Liver (tissue), 3 donors: ENCODE results near the gene ANKS3.

Source experiments
- ATF3 ChIP-seq: IDR thresholded peaks from 2 replicates; pipeline ENCODE4 v1.6.1; 2016; ENCODE audit warnings: antibody characterized with exemption
- CTCF ChIP-seq: fragments of 150-350 bp; IDR thresholded peaks from 2 replicates; pipeline ENCODE4 v1.5.1; 2017; ENCODE audit warnings: improper control_type of control experiment, low read depth, low read length; ENCODE audit not compliant: missing input control
- GABPA ChIP-seq, 2 donors: IDR thresholded peaks in 1 of 2; conservative IDR thresholded peaks in 1 of 2; 2 replicates each; pipeline ENCODE4 v1.6.1; 2016; ENCODE audit warnings: antibody characterized with exemption in 2 of 2, mild to moderate bottlenecking in 1 of 2, moderate library complexity in 1 of 2
- HNF4A ChIP-seq, 2 donors: conservative IDR thresholded peaks; 2 replicates each; pipeline ENCODE4 v1.6.1; 2016; ENCODE audit warnings: antibody characterized with exemption in 2 of 2, mild to moderate bottlenecking in 2 of 2
- MAX ChIP-seq: IDR thresholded peaks from 2 replicates; pipeline ENCODE4 v1.6.1; 2016; ENCODE audit warnings: antibody characterized with exemption
- NR2F2 ChIP-seq: IDR thresholded peaks from 2 replicates; pipeline ENCODE4 v1.6.1; 2016; ENCODE audit warnings: antibody characterized with exemption
- RAD21 ChIP-seq, 2 donors: IDR thresholded peaks; 2 replicates each; pipeline ENCODE4 v1.6.1; 2016; ENCODE audit warnings: antibody characterized with exemption in 2 of 2, mild to moderate bottlenecking in 2 of 2
- REST ChIP-seq: IDR thresholded peaks from 2 replicates; pipeline ENCODE4 v1.6.1; 2016; ENCODE audit warnings: antibody characterized with exemption, mild to moderate bottlenecking
- TAF1 ChIP-seq: conservative IDR thresholded peaks from 2 replicates; pipeline ENCODE4 v1.6.1; 2016; ENCODE audit warnings: antibody characterized with exemption, mild to moderate bottlenecking
- donor health status: healthy.
- donor health status: healthy.

GRCh38 chr16:4660454-4661007 lies 73.5 kb downstream of the ANKS3 start:
- no peak for TF ChIP-seq MAX
- TF ChIP-seq GABPA (IDR thresholded peaks at IDR 0.05 in 1 of 2, conservative IDR thresholded peaks at IDR 0.05 in 1 of 2), result no peak
- no peak for TF ChIP-seq CTCF
- TF ChIP-seq NR2F2, result no peak
- no peak for TF ChIP-seq RAD21 (IDR thresholded peaks at IDR 0.05)
- no peak for TF ChIP-seq TAF1
- TF ChIP-seq ATF3, result no peak
- no peak for TF ChIP-seq REST
- TF ChIP-seq HNF4A (conservative IDR thresholded peaks at IDR 0.05), result no peak
